Osteoblast (primary cell): ENCODE measurements around the gene LHFPL6. TPM values are rescaled to one million over a fixed set of nuclear protein-coding genes. Genes with fewer than 3 reads are reported as not detected.

Experiments used
- DNase-seq: peaks from one replicate; pipeline ENCODE4 v3.0.0; 2011; ENCODE audit warnings: low spot score, mixed read lengths; ENCODE audit not compliant: insufficient read length; ENCODE audit errors: missing footprints
- H2AFZ ChIP-seq: 2 replicates; pipeline ENCODE4 v1.6.0; 2011; ENCODE audit warnings: mild to moderate bottlenecking, low read length
- H3K27ac ChIP-seq: 2 replicates; pipeline ENCODE4 v1.5.1; 2011; ENCODE audit warnings: mild to moderate bottlenecking, low read depth, low read length, moderate library complexity
- H3K27me3 ChIP-seq: 2 replicates; pipeline ENCODE4 v1.6.0; 2012; ENCODE audit warnings: mild to moderate bottlenecking, control low read depth, inconsistent platforms, low read length, moderate library complexity; ENCODE audit not compliant: insufficient read depth
- H3K36me3 ChIP-seq: 2 replicates; pipeline ENCODE4 v1.5.1; 2011; ENCODE audit warnings: mild to moderate bottlenecking, low read length, control low read depth, moderate library complexity; ENCODE audit not compliant: insufficient read depth
- H3K4me1 ChIP-seq: 2 replicates; pipeline ENCODE4 v1.5.1; 2011; ENCODE audit warnings: mild to moderate bottlenecking, low read length, control low read depth, moderate library complexity; ENCODE audit not compliant: insufficient read depth
- H3K4me2 ChIP-seq: 2 replicates; pipeline ENCODE4 v1.6.0; 2011; ENCODE audit warnings: mild to moderate bottlenecking, low read length; ENCODE audit not compliant: insufficient read depth
- H3K4me3 ChIP-seq: fragments of 200-600 bp; sonication (generic); 3 replicates; pipeline ENCODE4 v1.5.1; 2012; ENCODE audit warnings: mild to moderate bottlenecking, low read length, inconsistent platforms; ENCODE audit not compliant: insufficient read depth
- H3K79me2 ChIP-seq: 2 replicates; pipeline ENCODE4 v1.6.0; 2012; ENCODE audit warnings: mild to moderate bottlenecking, low read length, control low read depth, inconsistent platforms; ENCODE audit not compliant: insufficient read depth
- H3K9me3 ChIP-seq: 2 replicates; pipeline ENCODE4 v1.5.1; 2011; ENCODE audit warnings: low read depth, low read length, control low read depth
- H4K20me1 ChIP-seq: 2 replicates; pipeline ENCODE4 v1.6.0; 2012; ENCODE audit warnings: mild to moderate bottlenecking, low read length, control low read depth; ENCODE audit not compliant: insufficient read depth
- total RNA-seq: library from RNA; depleted of rRNA; stranded (reverse); fragments of >200 nt; gene quantifications from 2 replicates; pipeline ENCODE4 v1.2.3, GENCODE V29; 2012
- TF ChIP-seq, protein P1 (sequence below): IDR thresholded peaks from 2 replicates; pipeline ENCODE4 v1.5.1; 2011; ENCODE audit warnings: mild to moderate bottlenecking, low read depth, low read length, moderate library complexity; ENCODE audit errors: extremely low read depth

The LHFPL6 gene
- total RNA-seq, 1 donor = 112 TPM

DNA sequence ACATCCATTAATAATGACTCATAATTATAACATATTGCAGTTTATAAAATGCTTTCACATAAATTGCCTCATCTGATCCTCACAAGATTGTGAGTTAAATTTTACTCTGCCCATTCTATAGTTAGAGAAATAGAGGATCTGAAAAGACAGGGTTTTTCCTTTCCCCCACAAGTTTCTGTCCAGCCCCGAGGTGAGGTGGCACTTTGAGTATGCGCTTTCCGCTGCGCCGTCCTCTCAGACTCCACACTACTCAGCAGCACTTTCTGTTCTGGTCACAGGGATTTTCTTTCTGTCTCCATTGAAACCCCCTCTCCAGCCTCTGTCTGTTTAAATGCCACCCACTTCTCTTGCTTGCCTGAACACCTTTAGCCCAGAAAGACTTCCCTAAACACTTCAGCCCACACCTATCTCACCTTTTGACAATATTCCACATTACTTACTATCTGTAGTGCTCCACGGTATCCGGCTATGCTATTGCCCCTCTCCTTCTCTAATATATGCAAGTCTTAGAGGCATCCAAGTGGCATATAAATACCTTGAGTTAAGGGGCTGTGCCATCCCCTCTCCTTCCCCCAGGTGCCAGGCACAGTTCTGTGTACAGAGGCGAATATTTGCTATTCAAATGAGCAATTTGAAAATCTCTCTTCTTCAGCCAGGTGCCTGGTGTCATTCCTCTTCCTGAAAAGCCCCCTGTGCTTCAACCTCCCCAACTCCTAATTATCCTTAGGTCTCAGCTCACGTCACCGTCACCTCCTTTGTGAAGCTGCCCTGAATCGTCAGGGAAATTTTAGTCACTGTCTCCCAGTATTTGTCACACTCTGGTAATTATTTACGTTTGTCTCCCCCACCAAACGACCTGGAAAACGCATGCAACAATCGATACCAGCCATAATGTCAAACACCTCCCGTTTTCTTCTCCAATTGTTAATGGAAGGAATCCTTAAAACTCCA is 296.1 kb downstream of the LHFPL6 start:
- Histone ChIP-seq H3K4me3 (no peak overlapping the region), H3K79me2 (no peaks in the 10 kb centered on the region), H2AFZ (no peak overlapping the region), H4K20me1 (no peaks in the 10 kb centered on the region), H3K9me3 (no peaks in the 10 kb centered on the region), H3K4me2 (no peak overlapping the region), H3K36me3 (no peaks in the 10 kb centered on the region), H3K27ac (no peak overlapping the region), H3K4me1 (peaks cover 3% of the 10 kb centered on the region), H3K27me3 (no peaks in the 10 kb centered on the region)
- DNase-seq = no peak
- TF ChIP-seq, protein P1, sequence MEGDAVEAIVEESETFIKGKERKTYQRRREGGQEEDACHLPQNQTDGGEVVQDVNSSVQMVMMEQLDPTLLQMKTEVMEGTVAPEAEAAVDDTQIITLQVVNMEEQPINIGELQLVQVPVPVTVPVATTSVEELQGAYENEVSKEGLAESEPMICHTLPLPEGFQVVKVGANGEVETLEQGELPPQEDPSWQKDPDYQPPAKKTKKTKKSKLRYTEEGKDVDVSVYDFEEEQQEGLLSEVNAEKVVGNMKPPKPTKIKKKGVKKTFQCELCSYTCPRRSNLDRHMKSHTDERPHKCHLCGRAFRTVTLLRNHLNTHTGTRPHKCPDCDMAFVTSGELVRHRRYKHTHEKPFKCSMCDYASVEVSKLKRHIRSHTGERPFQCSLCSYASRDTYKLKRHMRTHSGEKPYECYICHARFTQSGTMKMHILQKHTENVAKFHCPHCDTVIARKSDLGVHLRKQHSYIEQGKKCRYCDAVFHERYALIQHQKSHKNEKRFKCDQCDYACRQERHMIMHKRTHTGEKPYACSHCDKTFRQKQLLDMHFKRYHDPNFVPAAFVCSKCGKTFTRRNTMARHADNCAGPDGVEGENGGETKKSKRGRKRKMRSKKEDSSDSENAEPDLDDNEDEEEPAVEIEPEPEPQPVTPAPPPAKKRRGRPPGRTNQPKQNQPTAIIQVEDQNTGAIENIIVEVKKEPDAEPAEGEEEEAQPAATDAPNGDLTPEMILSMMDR = no peak

DNA sequence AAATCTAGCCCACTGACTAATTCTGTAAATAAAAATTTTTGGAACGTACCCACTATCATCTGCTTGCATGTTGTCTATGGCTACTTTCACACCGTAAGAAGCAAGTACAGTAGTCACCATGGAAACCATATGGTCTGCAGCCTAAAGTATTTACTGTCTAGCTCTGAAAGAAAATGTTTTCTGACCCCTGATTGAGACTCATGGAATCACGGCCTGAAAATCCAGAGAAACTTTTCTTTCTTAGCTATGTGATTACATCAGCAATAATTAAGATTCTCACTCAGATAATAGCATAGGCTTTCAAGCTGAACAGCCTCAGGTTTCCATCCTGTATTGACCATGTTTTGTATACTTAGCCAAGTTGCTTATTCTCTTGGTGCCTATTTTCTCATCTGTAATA is 300.2 kb downstream of the LHFPL6 start:
- H3K36me3 ChIP-seq = no peaks in the 10 kb centered on the region
- H3K27ac ChIP-seq = no peak overlapping the region
- no peaks in the 10 kb centered on the region for H4K20me1 ChIP-seq
- DNase-seq = no peak
- no peaks in the 10 kb centered on the region for H3K9me3 ChIP-seq
- no peak overlapping the region for H2AFZ ChIP-seq
- TF ChIP-seq, protein P1 = no peak
- H3K4me2 ChIP-seq = no peak overlapping the region
- no peaks in the 10 kb centered on the region for H3K27me3 ChIP-seq
- no peaks in the 10 kb centered on the region for H3K4me1 ChIP-seq
- no peak overlapping the region for H3K4me3 ChIP-seq
- H3K79me2 ChIP-seq = no peaks in the 10 kb centered on the region

DNA sequence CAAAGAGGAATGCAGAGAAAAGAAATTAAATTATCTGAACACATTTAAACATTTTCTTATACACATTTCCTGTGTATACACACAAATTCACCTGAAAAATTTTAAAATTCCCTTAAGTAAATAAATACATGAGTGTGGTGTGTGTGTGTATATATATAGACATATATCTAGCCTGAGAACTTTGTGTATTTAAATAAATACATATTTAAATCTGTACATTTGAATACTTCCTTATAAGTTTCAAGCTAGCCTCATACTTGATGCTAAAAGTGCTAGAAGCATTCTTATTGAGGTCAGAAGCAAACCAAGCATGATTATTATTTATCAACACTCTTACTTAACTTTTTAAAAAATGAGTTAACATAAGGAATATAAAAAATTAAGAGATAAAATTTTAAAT is 304.0 kb downstream of the LHFPL6 start:
- no peak overlapping the region for H2AFZ ChIP-seq
- TF ChIP-seq, protein P1 = no peak
- no peak for DNase-seq
- H3K27ac ChIP-seq = no peak overlapping the region
- no peaks in the 10 kb centered on the region for H3K4me1 ChIP-seq
- no peaks in the 10 kb centered on the region for H3K9me3 ChIP-seq
- no peaks in the 10 kb centered on the region for H3K27me3 ChIP-seq
- H4K20me1 ChIP-seq = no peaks in the 10 kb centered on the region
- H3K79me2 ChIP-seq = no peaks in the 10 kb centered on the region
- H3K4me2 ChIP-seq = no peak overlapping the region
- H3K4me3 ChIP-seq = no peak overlapping the region
- no peaks in the 10 kb centered on the region for H3K36me3 ChIP-seq

DNA sequence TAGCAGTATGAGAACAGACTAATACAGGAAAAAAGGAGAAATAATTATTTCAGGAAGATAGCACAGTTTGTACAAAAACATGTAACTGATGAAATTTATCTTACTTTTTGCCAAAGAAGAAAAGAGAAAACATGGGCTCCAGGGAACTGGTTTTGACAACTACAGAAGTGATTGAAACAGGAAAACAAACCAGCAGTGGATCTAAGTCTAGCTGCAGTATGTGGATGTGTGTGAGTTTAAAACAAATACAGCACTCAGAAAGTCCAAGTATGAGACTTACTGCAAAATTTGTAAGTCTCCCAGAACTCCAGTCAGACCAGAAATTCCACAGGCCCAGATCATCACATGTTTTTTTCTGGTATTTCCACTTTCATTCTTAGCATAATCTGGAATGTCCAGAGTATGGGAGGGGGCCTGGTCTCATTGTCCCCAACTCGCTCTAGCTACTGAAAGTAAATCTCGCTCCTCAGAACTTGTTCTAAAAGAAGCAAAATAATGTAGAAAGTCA is 305.3 kb downstream of the LHFPL6 start:
- Histone ChIP-seq H4K20me1 (no peaks in the 10 kb centered on the region), H3K4me1 (no peaks in the 10 kb centered on the region), H3K36me3 (no peaks in the 10 kb centered on the region), H3K9me3 (no peaks in the 10 kb centered on the region), H3K27me3 (no peaks in the 10 kb centered on the region), H2AFZ (no peak overlapping the region), H3K27ac (no peak overlapping the region), H3K79me2 (no peaks in the 10 kb centered on the region), H3K4me3 (no peak overlapping the region), H3K4me2 (no peak overlapping the region)
- TF ChIP-seq, protein P1 = no peak
- no peak for DNase-seq
